M059J (cell line): ENCODE data around the gene NFE2L1. TPM values are rescaled to one million over a fixed set of nuclear protein-coding genes. Genes with fewer than 3 reads are reported as not detected.

Experiments
- DNase-seq: peaks from one replicate; pipeline ENCODE4 v3.0.0-alpha.2; 2012; ENCODE audit warnings: low read depth
- total RNA-seq: library from RNA; depleted of rRNA; stranded (reverse); fragments of >200 nt; shearing (Covaris generic); gene quantifications from 2 replicates; pipeline ENCODE4 v1.2.3, GENCODE V29; 2014; rRNA removed

Gene NFE2L1
- total RNA-seq, 1 experiment from 2014 or later: 68.7 TPM

DNA sequence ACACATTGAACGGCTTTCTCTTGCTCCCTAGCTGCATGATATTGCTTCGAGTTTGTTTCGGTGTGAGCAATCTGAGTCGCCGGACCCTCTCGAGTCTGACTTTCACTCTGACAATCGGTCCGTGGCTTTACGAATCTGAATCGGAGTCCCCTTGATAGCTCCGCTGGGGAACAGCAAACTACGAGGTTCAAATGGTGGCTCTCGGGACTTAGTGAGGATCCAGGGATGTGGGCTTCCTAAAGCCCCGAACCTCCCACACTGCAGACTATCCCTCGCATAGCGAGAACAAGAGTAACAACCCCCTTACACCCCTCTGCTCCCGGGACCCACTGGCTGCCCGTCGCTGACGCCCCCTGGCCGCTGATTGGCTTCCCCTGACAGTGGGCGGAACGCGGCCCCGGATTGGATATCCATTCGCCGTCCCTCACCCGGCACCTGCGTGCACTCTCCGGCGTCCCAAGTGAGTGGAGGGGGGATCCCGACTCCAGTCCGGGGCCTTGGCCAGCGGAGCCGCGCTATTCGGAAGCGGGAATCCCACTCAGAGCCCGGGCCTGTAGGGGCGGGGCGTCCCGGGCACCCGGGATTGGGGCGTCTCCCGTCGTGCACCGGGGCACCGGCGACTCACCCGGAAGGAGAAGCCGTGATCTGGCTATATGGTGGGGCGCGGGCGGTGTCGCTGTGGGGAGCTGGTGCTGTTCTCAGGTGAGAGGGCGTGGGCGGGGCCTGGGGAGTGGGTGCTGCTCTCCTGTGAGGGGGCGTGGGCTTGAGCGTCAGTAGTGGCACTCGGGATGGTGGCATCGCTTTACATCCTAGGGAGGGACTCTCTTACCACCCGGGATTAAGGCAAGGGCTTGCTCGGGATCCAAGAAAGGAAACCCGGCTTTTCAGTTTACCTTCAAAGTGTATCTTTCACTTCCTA, 59.2 kb downstream of the NFE2L1 start, which contains the start of gene SNX11:
Gene SNX11 (plus strand): TSS at position 630 of the 919 bp plus-strand sequence. CDS start 4,278 bp downstream, outside the sequence.
- DNase-seq: peak; percentile 83

DNA sequence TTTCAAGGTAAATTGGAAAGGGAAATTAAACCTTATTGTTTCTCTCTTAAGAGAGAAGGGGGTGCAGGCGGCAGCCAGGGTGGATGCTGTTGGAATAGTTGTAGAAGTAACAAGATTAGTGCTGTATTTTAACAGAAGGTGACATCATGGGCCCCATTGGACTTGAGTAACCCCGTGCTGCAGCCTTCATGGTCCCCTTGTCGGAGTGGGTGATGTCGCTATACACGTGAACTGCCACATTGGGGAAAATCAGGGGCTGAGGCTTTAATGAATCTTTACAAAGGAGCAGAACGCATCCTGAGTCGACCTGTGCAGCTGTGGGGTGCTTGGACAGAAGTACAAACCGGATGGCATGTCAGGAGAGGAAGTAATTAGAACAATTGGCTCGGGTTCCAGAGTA, 62.6 kb downstream of the NFE2L1 start:
- no peak for DNase-seq

Other genes starting within 250 kb of the NFE2L1 start
- gene OSBPL7, start 226.6 kb upstream of the NFE2L1 start, total RNA-seq: 3.5 and 5.1 TPM in 2 replicates
- 39.9 and 41.5 TPM in 2 replicates for gene MRPL10, start 216.8 kb upstream of the NFE2L1 start, total RNA-seq
- gene LRRC46, start 216.7 kb upstream of the NFE2L1 start, total RNA-seq: 0.12 TPM in 1 of 2 replicates, not detected in the other
- 19.3 and 24.0 TPM in 2 replicates for gene SCRN2, start 207.1 kb upstream of the NFE2L1 start, total RNA-seq
- gene SP6, start 197.2 kb upstream of the NFE2L1 start, total RNA-seq: 0.79 and 1.5 TPM in 2 replicates
- 1.6 and 3.8 TPM in 2 replicates for gene SP2, start 152.1 kb upstream of the NFE2L1 start, total RNA-seq
- 40.1 and 54.2 TPM in 2 replicates for gene PNPO, start 106.8 kb upstream of the NFE2L1 start, total RNA-seq
- not detected in 2 replicates for gene PRR15L, start 90.5 kb upstream of the NFE2L1 start, total RNA-seq
- 60.4 and 69.5 TPM in 2 replicates for gene CDK5RAP3, start 77.2 kb upstream of the NFE2L1 start, total RNA-seq
- gene COPZ2, start 10.6 kb upstream of the NFE2L1 start, total RNA-seq: 27.3 and 40.7 TPM in 2 replicates
- 89.1 and 122 TPM in 2 replicates for gene CBX1, start 53.1 kb downstream of the NFE2L1 start, total RNA-seq
- 18.1 and 22.4 TPM in 2 replicates for gene SNX11, start 59.4 kb downstream of the NFE2L1 start, total RNA-seq